ENCODE data around the gene EXOC2. TPM values are rescaled to one million over a fixed set of nuclear protein-coding genes. Genes with fewer than 3 reads are reported as not detected.
"Not testable (repeated sequence)": the region's sequence is repeated elsewhere in the genome, so short reads cannot be mapped to it uniquely, and the experiment has no call there.

The EXOC2 gene
- total RNA-seq, 1 donor from 2014 or later = 30.1 TPM

DNA sequence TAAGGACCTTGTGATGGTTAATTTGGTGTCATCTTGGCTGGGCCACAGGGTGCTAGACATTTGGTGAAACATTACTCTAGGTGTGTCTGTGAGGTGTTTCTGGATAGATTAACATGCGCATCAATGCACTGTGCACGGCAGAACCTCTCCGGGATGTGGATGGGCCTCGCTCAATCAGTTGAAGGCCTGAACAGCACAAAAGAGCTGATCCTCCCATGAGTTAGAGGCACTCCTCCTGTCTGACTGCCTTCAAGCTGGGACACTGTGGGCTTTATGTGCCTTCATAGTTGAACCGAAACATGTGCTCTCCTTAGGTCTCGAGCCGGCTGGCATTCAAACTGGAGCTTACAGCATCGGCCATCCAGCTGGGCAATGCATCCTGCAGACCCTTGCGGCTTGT, 124.9 kb downstream of the EXOC2 start:
- H3K9me3 Mint-ChIP-seq (ENCODE audit: unreplicated experiment) = no peaks in the 10 kb centered on the region
- H3K4me1 Mint-ChIP-seq (ENCODE audit: unreplicated experiment) = no peaks in the 10 kb centered on the region
- H3K36me3 Mint-ChIP-seq (ENCODE audit: unreplicated experiment) = peaks cover 19% of the 10 kb centered on the region
- H3K27ac Mint-ChIP-seq (ENCODE audit: unreplicated experiment) = no peak overlapping the region
- no peak for DNase-seq (ENCODE audit: extremely low spot score, unreplicated experiment)
- no peak overlapping the region for H3K4me3 Mint-ChIP-seq (ENCODE audit: unreplicated experiment)
- TF ChIP-seq, protein P1, sequence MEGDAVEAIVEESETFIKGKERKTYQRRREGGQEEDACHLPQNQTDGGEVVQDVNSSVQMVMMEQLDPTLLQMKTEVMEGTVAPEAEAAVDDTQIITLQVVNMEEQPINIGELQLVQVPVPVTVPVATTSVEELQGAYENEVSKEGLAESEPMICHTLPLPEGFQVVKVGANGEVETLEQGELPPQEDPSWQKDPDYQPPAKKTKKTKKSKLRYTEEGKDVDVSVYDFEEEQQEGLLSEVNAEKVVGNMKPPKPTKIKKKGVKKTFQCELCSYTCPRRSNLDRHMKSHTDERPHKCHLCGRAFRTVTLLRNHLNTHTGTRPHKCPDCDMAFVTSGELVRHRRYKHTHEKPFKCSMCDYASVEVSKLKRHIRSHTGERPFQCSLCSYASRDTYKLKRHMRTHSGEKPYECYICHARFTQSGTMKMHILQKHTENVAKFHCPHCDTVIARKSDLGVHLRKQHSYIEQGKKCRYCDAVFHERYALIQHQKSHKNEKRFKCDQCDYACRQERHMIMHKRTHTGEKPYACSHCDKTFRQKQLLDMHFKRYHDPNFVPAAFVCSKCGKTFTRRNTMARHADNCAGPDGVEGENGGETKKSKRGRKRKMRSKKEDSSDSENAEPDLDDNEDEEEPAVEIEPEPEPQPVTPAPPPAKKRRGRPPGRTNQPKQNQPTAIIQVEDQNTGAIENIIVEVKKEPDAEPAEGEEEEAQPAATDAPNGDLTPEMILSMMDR (IDR thresholded peaks at IDR 0.05) = no peak
- H3K27me3 Mint-ChIP-seq (ENCODE audit: unreplicated experiment) = no peaks in the 10 kb centered on the region

- H3K4me3 Mint-ChIP-seq (ENCODE audit: unreplicated experiment) = no peak overlapping the region
- H3K27me3 Mint-ChIP-seq (ENCODE audit: unreplicated experiment) = no peaks in the 10 kb centered on the region
- no peak overlapping the region for H3K27ac Mint-ChIP-seq (ENCODE audit: unreplicated experiment)
- DNase-seq (ENCODE audit: extremely low spot score, unreplicated experiment) = no peak
- no peaks in the 10 kb centered on the region for H3K4me1 Mint-ChIP-seq (ENCODE audit: unreplicated experiment)
- TF ChIP-seq, protein P1 (IDR thresholded peaks at IDR 0.05) = no peak
- H3K9me3 Mint-ChIP-seq (ENCODE audit: unreplicated experiment) = no peaks in the 10 kb centered on the region
- peaks cover 23% of the 10 kb centered on the region for H3K36me3 Mint-ChIP-seq (ENCODE audit: unreplicated experiment)
These were observed 129.1 kb downstream of the EXOC2 start for GRCh38 chr6:563863-564262.

DNA sequence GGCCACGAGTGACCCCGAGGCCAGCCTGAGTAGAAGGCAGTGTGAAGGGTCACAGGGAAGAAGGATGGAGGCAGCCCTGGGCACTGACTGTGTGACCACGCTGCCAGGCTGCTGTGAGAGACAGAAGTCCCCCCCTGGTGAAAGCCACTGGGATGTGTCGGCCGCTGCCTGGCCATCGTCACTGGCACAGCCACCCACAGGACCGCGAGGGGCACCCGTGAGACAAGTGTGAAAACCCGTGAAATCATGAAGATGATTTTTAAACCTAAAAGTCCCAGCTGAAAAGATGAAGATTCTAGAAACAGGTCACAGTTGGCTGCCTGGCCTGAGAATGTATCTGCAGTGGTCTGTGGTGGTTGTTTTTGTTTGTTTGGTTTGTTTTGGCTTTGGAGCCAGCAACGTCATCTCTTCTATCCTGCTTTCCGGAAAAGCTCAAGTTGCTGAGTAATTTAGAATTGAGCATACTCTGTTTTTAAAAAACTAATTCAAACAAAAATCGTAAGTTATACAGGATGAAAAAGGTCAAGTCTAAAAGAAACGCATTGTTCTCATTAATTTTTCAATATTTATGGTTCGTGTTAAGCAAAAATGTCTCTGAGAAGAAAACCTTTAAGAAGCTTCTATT, 130.8 kb downstream of the EXOC2 start:
- Mint-ChIP-seq H3K36me3 (ENCODE audit: unreplicated experiment) (peaks cover 28% of the 10 kb centered on the region), H3K4me3 (ENCODE audit: unreplicated experiment) (no peak overlapping the region), H3K27ac (ENCODE audit: unreplicated experiment) (peak overlapping the region; percentile 10), H3K4me1 (ENCODE audit: unreplicated experiment) (peaks cover 6% of the 10 kb centered on the region), H3K27me3 (ENCODE audit: unreplicated experiment) (no peaks in the 10 kb centered on the region), H3K9me3 (ENCODE audit: unreplicated experiment) (no peaks in the 10 kb centered on the region)
- TF ChIP-seq, protein P1 (IDR thresholded peaks at IDR 0.05) = no peak
- DNase-seq (ENCODE audit: extremely low spot score, unreplicated experiment) = no peak

DNA sequence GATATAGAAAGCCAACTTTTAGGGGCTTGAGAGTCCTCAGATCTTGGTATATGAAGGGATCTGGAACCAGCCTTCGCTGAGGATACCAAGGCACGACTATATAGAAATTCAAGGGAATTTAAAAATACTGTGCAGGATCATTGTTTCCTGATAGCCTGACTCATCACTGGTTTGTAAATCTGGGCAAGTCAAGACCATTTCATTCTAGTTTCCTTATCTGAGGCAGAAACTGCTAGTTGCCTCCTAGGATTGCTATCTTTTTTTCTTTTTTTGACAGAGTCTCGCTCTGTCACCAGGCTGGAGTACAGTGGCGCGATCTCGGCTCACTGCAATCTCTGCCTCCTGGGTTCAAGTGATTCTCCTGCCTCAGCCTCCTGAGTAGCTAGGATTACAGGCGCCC, 131.6 kb downstream of the EXOC2 start:
- DNase-seq (ENCODE audit: extremely low spot score, unreplicated experiment); H3K4me3 Mint-ChIP-seq (ENCODE audit: unreplicated experiment): not testable (repeated sequence)

DNA sequence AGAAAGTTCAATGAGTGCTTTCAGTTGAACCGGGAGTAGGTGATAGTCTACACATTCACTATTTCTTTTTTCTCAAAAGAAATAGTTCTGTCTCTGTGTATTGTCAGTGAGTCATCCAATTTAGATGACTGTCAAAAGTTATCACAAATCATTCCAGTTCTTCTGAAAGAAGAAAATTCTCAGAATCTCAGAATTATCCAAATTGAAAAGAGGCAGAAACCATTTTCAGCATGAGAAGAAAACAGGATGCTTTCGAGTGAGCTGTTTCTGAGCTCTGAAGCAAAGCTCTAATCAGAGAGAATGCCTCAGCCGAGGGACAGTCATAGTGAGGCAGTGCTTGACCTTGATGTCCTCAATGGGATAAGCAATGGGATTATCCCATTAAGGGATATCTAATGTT, 134.0 kb downstream of the EXOC2 start:
- no peak for DNase-seq (ENCODE audit: extremely low spot score, unreplicated experiment)
- peaks cover 6% of the 10 kb centered on the region for H3K4me1 Mint-ChIP-seq (ENCODE audit: unreplicated experiment)
- H3K36me3 Mint-ChIP-seq (ENCODE audit: unreplicated experiment) = peaks cover 43% of the 10 kb centered on the region
- no peaks in the 10 kb centered on the region for H3K9me3 Mint-ChIP-seq (ENCODE audit: unreplicated experiment)
- TF ChIP-seq, protein P1 (IDR thresholded peaks at IDR 0.05) = no peak
- no peak overlapping the region for H3K27ac Mint-ChIP-seq (ENCODE audit: unreplicated experiment)
- H3K27me3 Mint-ChIP-seq (ENCODE audit: unreplicated experiment) = no peaks in the 10 kb centered on the region
- no peak overlapping the region for H3K4me3 Mint-ChIP-seq (ENCODE audit: unreplicated experiment)

More for the DNA sequence above, 131.6 kb downstream of the EXOC2 start:
- H3K36me3 Mint-ChIP-seq (ENCODE audit: unreplicated experiment) = peaks cover 35% of the 10 kb centered on the region
- H3K27me3 Mint-ChIP-seq (ENCODE audit: unreplicated experiment); H3K9me3 Mint-ChIP-seq (ENCODE audit: unreplicated experiment); H3K27ac Mint-ChIP-seq (ENCODE audit: unreplicated experiment); H3K4me1 Mint-ChIP-seq (ENCODE audit: unreplicated experiment): not testable (repeated sequence)

Measured in osteocyte (in vitro differentiated cells).